Muscle of arm (tissue), 12 donors: ENCODE data around the gene AP3B1. TPM values are rescaled to one million over a fixed set of nuclear protein-coding genes. Genes with fewer than 3 reads are reported as not detected.
"Not testable (repeated sequence)": the region's sequence is repeated elsewhere in the genome, so short reads cannot be mapped to it uniquely, and the experiment has no call there.

Experiments used
- DNase-seq: peaks from one replicate; pipeline ENCODE4 v3.0.0-alpha.2; 2013
- polyA plus RNA-seq, 12 donors: library from polyadenylated mRNA; unstranded; fragments of 120-200 nt; gene quantifications; one replicate each; pipeline ENCODE4 v1.2.1, GENCODE V29; 2013; ENCODE audit not compliant: insufficient read length in 12 of 12

Gene AP3B1
- polyA plus RNA-seq, 12 donors: 29.1 to 51.7 (median 42.7) TPM; not detected in 1

- DNase-seq: no peak
These were observed 41.8 kb downstream of the AP3B1 start for GRCh38 chr5:78252715-78253114.

GRCh38 chr5:78251663-78252284 lies 42.7 kb downstream of the AP3B1 start:
- no peak for DNase-seq

GRCh38 chr5:78245136-78245535 lies 49.4 kb downstream of the AP3B1 start:
- DNase-seq: no peak

- no peak for DNase-seq
These were observed 50.9 kb downstream of the AP3B1 start for GRCh38 chr5:78243639-78244038.

GRCh38 chr5:78243091-78243490 lies 51.4 kb downstream of the AP3B1 start:
- DNase-seq: no peak

- no peak for DNase-seq
These were observed 52.5 kb downstream of the AP3B1 start for GRCh38 chr5:78242001-78242400.

- DNase-seq: no peak
These were observed 56.6 kb downstream of the AP3B1 start for GRCh38 chr5:78237911-78238310.

GRCh38 chr5:78236046-78236445 lies 58.5 kb downstream of the AP3B1 start:
- DNase-seq: no peak

GRCh38 chr5:78235289-78235688 lies 59.2 kb downstream of the AP3B1 start:
- no peak for DNase-seq

- no peak for DNase-seq
These were observed 59.7 kb downstream of the AP3B1 start for GRCh38 chr5:78234804-78235203.

- DNase-seq: no peak
These were observed 62.3 kb downstream of the AP3B1 start for GRCh38 chr5:78232163-78232562.

- no peak for DNase-seq
These were observed 70.1 kb downstream of the AP3B1 start for GRCh38 chr5:78224358-78224757.

GRCh38 chr5:78221964-78222451 lies 72.5 kb downstream of the AP3B1 start:
- no peak for DNase-seq

- DNase-seq: no peak
These were observed 73.0 kb downstream of the AP3B1 start for GRCh38 chr5:78221467-78221866.

- no peak for DNase-seq
These were observed 78.5 kb downstream of the AP3B1 start for GRCh38 chr5:78215972-78216371.

- no peak for DNase-seq
These were observed 78.9 kb downstream of the AP3B1 start for GRCh38 chr5:78215565-78215964.

GRCh38 chr5:78213799-78214198 lies 80.7 kb downstream of the AP3B1 start:
- DNase-seq: no peak

GRCh38 chr5:78211052-78211451 lies 83.4 kb downstream of the AP3B1 start:
- DNase-seq: no peak

- no peak for DNase-seq
These were observed 90.3 kb downstream of the AP3B1 start for GRCh38 chr5:78204241-78204640.

GRCh38 chr5:78203815-78204214 lies 90.7 kb downstream of the AP3B1 start:
- DNase-seq: no peak

GRCh38 chr5:78190402-78190801 lies 104.1 kb downstream of the AP3B1 start:
- no peak for DNase-seq

- not testable (repeated sequence) for DNase-seq
These were observed 105.8 kb downstream of the AP3B1 start for GRCh38 chr5:78188681-78189080.

- no peak for DNase-seq
These were observed 107.3 kb downstream of the AP3B1 start for GRCh38 chr5:78187172-78187571.

GRCh38 chr5:78182838-78183237 lies 111.7 kb downstream of the AP3B1 start:
- no peak for DNase-seq
